Measurements from ENCODE around the gene MBTPS1. TPM values are rescaled to one million over a fixed set of nuclear protein-coding genes. Genes with fewer than 3 reads are reported as not detected.

The MBTPS1 gene
- total and polyA plus RNA-seq, 2 experiments from 2014 or later, result 18.1 to 49.3 TPM

GRCh38 chr16:84005391-84005790 lies 111.4 kb downstream of the MBTPS1 start (continued):
- TF ChIP-seq POLR2AphosphoS5 (IDR thresholded peaks at IDR 0.05; ENCODE audit: low read depth), result no peak
- TF ChIP-seq ZNF331 (CRISPR knock-in tag; IDR thresholded peaks at IDR 0.05; ENCODE audit: low read depth), result no peak
- TF ChIP-seq STAT1 (IDR thresholded peaks at IDR 0.05; ENCODE audit: unreplicated experiment), result no peak
- TF ChIP-seq ETS1 (IDR thresholded peaks at IDR 0.05), result no peak
- TF ChIP-seq CREB1 (CRISPR knock-in tag; IDR thresholded peaks at IDR 0.05; ENCODE audit: low read depth), result no peak
- no peak for TF ChIP-seq ZNF114 (CRISPR knock-in tag; IDR thresholded peaks at IDR 0.05)
- TF ChIP-seq CTCF (conservative IDR thresholded peaks at IDR 0.05; ENCODE audit: low read depth in 2 of 2), result no peak

- Histone ChIP-seq H3K27me3 (ENCODE audit: insufficient read depth) (no peaks in the 10 kb centered on the region), H3K79me2 (replicated peaks; ENCODE audit: insufficient read depth) (no peaks in the 10 kb centered on the region), H4K20me1 (replicated peaks; ENCODE audit: insufficient read depth) (no peaks in the 10 kb centered on the region), H3F3A (replicated peaks; ENCODE audit: low read depth) (no peaks in the 10 kb centered on the region), H2AFZ (no peak overlapping the region), H3K4me1 (ENCODE audit: insufficient read depth) (no peaks in the 10 kb centered on the region), H3K27ac (ENCODE audit: low read depth) (no peak overlapping the region), H3K4me3 (no peak overlapping the region), H3K36me3 (ENCODE audit: insufficient read depth) (no peaks in the 10 kb centered on the region), H3K4me2 (no peak overlapping the region), H3K9me2 (ENCODE audit: insufficient read depth) (no peaks in the 10 kb centered on the region)
- DNase-seq (ENCODE audit: low spot score) (no peak), ATAC-seq (no peak)
- Mint-ChIP-seq H3K36me3 (ENCODE audit: low read depth) (no peaks in the 10 kb centered on the region), H3K9me3 (no peaks in the 10 kb centered on the region), H3K27ac (no peak overlapping the region), H3K4me3 (no peak overlapping the region), H3K4me1 (no peaks in the 10 kb centered on the region), H3K27me3 (ENCODE audit: insufficient read depth, low read depth, poor library complexity) (peaks cover 8% of the 10 kb centered on the region)
- TF ChIP-seq CREB1 (CRISPR knock-in tag; IDR thresholded peaks at IDR 0.05; ENCODE audit: low read depth), result no peak
- no peak for TF ChIP-seq NANOG (IDR thresholded peaks at IDR 0.05; ENCODE audit: borderline replicate concordance)
- no peak for TF ChIP-seq POLR2AphosphoS5 (IDR thresholded peaks at IDR 0.05; ENCODE audit: low read depth)
- TF ChIP-seq REST (IDR thresholded peaks at IDR 0.05; ENCODE audit: unreplicated experiment), result no peak
- no peak for TF ChIP-seq JUNB (IDR thresholded peaks at IDR 0.05; ENCODE audit: unreplicated experiment)
- no peak for TF ChIP-seq STAT1 (IDR thresholded peaks at IDR 0.05; ENCODE audit: unreplicated experiment)
- no peak for TF ChIP-seq ZNF462 (CRISPR knock-in tag; IDR thresholded peaks at IDR 0.05)
- no peak for TF ChIP-seq ETS1 (IDR thresholded peaks at IDR 0.05)
Measured at GRCh38 chr16:84004442-84004841, 112.3 kb downstream of the MBTPS1 start.

All from GM23338 (cell line).